WERI-Rb-1 (cell line): ENCODE results near the gene HLTF.

Experiments used
- DNase-seq: peaks from one replicate; pipeline ENCODE4 v3.0.0-alpha.2; 2020
- H3K27ac ChIP-seq: fragments of 250-450 bp; sonication (Bioruptor Pico); 2 replicates; pipeline ENCODE4 v1.5.1; 2020; ENCODE audit warnings: mild to moderate bottlenecking, moderate library complexity
- H3K27me3 ChIP-seq: fragments of 250-450 bp; sonication (Bioruptor Pico); 2 replicates; pipeline ENCODE4 v1.5.1; 2021; ENCODE audit warnings: mild to moderate bottlenecking, low read depth, moderate library complexity; ENCODE audit not compliant: insufficient read depth, severe bottlenecking
- H3K36me3 ChIP-seq: fragments of 250-450 bp; sonication (Bioruptor Pico); 2 replicates; pipeline ENCODE4 v1.5.1; 2020; ENCODE audit warnings: mild to moderate bottlenecking, moderate library complexity
- H3K4me3 ChIP-seq: 2 replicates; pipeline ENCODE4 v1.5.1; 2011; ENCODE audit warnings: low read depth, mild to moderate bottlenecking, control low read depth, low read length
- H3K9me3 ChIP-seq: fragments of 250-450 bp; sonication (Bioruptor Pico); 2 replicates; pipeline ENCODE4 v1.5.1; 2021; ENCODE audit warnings: mild to moderate bottlenecking, moderate library complexity; ENCODE audit not compliant: severe bottlenecking
- TF ChIP-seq, protein P1 (sequence below): IDR thresholded peaks from 2 replicates; pipeline ENCODE4 v1.5.1; 2011; ENCODE audit warnings: low read depth, mild to moderate bottlenecking, control low read depth, inconsistent platforms, low read length

Gene HLTF

DNA sequence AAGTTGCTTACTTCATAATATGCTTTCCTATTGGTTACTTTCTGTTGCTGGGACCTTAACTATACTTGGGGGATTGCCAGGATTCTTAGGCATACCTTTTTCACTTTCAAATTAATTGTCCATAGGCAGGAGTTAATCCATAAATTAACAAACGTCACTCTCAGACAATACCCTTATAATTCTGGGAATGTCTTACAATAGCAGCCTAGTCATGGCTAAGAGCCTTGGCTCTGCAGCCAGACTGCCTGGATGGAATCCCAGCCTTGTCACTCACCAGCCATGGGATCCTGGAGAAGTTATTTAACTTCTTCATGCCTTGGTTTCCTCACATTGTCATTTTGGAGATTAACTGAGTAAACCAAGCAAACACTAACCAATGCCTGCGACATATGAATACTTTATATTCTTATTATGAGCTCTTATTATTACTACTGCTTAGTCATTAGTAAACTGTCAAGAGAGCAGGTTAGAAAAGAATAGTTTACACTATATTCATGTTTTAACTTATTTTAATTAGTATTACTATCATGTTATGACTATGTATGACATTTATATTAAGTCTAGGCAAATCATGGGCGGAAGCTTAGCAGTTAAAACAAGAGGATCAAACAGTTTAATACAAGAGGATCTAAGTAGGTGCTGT, 66.0 kb downstream of the HLTF start:
- no peak for DNase-seq
- TF ChIP-seq, protein P1, sequence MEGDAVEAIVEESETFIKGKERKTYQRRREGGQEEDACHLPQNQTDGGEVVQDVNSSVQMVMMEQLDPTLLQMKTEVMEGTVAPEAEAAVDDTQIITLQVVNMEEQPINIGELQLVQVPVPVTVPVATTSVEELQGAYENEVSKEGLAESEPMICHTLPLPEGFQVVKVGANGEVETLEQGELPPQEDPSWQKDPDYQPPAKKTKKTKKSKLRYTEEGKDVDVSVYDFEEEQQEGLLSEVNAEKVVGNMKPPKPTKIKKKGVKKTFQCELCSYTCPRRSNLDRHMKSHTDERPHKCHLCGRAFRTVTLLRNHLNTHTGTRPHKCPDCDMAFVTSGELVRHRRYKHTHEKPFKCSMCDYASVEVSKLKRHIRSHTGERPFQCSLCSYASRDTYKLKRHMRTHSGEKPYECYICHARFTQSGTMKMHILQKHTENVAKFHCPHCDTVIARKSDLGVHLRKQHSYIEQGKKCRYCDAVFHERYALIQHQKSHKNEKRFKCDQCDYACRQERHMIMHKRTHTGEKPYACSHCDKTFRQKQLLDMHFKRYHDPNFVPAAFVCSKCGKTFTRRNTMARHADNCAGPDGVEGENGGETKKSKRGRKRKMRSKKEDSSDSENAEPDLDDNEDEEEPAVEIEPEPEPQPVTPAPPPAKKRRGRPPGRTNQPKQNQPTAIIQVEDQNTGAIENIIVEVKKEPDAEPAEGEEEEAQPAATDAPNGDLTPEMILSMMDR: no peak
- Histone ChIP-seq H3K36me3 (peaks cover 26% of the 10 kb centered on the region), H3K27me3 (no peaks in the 10 kb centered on the region), H3K27ac (no peak overlapping the region), H3K9me3 (no peaks in the 10 kb centered on the region), H3K4me3 (no peak overlapping the region)

DNA sequence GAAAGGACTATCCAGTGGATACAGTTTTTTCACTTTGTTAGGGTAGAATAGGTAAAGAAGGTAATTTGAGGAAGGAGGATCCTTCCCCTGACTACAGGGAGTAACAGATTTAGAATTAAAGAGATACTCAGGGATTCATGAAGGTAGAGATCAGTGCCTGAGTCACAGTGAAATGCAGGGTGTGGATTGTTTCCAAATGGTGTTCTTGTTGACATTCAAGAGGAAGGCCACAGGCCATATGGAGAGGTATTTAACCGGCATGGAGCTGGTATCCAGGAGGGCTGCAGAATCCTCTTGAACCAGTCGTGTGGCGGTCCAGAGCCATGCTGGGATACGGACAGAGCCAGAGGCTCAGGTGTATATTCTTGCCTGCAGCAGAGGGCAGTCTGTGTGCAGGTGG, 66.8 kb downstream of the HLTF start:
- Histone ChIP-seq H3K4me3 (no peak overlapping the region), H3K9me3 (no peaks in the 10 kb centered on the region), H3K27ac (no peak overlapping the region), H3K36me3 (peaks cover 19% of the 10 kb centered on the region), H3K27me3 (no peaks in the 10 kb centered on the region)
- TF ChIP-seq, protein P1: no peak
- no peak for DNase-seq

DNA sequence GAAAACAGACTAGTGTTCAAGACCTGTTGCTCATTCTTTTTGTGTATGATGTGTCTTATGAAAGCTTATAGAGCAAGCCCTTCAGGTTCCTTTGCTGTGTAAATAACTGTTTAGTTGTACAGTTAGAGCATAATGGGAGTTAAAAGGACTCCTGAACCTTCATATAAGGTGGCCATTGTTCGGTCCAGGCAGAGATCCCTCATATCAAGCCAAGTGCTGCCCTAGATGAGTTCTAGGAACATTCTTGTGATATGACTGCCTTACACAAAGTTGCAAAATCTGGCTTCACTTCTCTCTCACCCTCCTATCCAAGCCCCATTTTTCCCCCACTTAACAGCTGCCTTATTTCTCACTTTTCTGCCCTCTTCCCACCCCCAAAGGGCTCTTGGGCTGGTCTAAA, 68.1 kb downstream of the HLTF start:
- H3K27me3 ChIP-seq: no peaks in the 10 kb centered on the region
- H3K36me3 ChIP-seq: peaks cover 13% of the 10 kb centered on the region
- H3K27ac ChIP-seq: no peak overlapping the region
- H3K9me3 ChIP-seq: no peaks in the 10 kb centered on the region
- TF ChIP-seq, protein P1: no peak
- DNase-seq: no peak
- H3K4me3 ChIP-seq: no peak overlapping the region

DNA sequence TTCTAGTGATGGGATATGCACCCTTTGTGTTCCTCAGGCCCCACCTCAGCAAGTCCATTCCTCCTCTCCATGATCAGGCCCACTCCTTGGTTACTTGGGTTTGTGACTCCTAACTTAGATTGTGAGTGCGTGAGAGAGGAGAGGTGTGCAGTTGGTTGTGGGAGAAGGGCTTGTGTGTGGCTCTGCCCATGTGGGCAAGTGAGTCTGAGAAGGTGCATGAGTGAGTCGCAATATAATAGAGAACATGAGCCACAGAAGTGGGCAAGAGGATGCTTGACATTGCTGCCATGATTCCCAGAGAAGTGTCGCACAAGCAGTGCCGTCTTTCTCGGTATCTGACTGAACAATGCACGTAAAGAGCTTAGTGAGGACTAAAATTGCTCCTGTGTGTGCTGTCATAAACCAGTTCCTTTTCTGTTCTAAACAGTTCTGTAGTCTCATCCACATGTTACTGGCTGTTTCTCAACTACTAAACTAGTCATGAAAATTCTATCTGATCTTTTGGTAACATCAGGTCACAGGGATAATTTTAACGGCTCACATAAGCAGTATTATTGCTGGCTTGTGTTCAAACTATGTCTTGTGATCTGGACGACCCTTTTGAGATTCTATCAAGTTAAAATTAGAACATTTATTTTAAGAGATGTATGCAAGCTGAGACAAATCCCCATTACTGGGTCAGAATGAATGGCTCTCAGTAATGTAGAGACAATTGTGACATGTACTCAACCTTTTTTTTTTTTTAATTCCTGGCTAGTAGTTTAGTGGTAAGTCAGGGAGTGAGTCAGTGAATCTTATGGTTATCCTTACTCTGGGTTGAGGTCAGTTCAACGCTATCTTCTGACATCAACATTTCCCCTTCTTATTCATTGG, 69.4 kb downstream of the HLTF start:
- no peaks in the 10 kb centered on the region for H3K27me3 ChIP-seq
- no peaks in the 10 kb centered on the region for H3K9me3 ChIP-seq
- DNase-seq: no peak
- H3K36me3 ChIP-seq: peaks cover 19% of the 10 kb centered on the region
- TF ChIP-seq, protein P1: no peak
- H3K4me3 ChIP-seq: no peak overlapping the region
- H3K27ac ChIP-seq: no peak overlapping the region

DNA sequence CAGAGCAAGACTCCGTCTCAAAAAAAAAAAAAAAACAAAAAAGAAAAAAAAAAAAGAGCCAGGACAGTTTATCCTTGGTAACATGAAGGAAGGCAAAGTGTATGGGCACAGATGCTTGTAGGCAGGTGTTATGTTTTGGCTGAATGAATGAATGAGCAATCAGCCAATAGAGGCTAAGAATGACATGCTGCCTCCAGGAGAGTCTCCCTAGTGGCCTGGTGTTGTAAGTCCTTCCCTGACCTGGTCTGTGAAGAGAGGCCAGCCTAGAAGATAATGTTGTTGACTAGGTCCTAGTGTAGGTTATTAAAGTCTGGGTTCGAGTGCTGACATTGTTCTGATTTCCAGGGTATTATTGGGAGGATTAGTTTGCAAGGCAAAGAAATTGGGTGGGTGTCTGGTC, 70.1 kb downstream of the HLTF start:
- DNase-seq: no peak
- H3K36me3 ChIP-seq: peaks cover 24% of the 10 kb centered on the region
- TF ChIP-seq, protein P1: no peak

More for the DNA sequence above, 70.1 kb downstream of the HLTF start:
- Histone ChIP-seq H3K9me3 (no peaks in the 10 kb centered on the region), H3K27ac (no peak overlapping the region), H3K4me3 (no peak overlapping the region), H3K27me3 (no peaks in the 10 kb centered on the region)
